ENCODE measurements around the gene CPNE4.

Gene CPNE4

DNA sequence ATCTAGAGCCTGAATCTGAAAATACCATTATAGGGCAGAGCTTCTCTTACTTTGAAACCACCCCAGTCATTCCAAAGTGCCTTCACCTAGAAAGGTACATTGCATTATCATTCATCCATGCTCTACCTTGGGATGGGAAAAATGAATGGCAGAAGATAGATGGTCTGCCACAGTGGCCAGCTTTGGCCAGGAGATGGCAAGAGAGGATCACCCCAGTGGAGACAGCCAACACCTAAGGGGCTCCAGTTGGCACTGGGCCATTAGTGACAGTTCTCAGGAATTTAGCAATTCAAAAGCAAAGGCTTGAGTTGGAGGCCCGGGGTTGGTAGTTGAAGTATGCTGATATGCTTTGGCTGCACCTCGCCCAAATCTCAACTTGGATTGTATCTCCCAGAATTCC, 278.4 kb downstream of the CPNE4 start:
- FAIRE-seq: no peak
- TF ChIP-seq POLR2A (IDR thresholded peaks at IDR 0.05; ENCODE audit: low read depth, low read length): no peak
- no peak for DNase-seq (ENCODE audit: insufficient read length, low spot score)

GRCh38 chr3:131755380-131755779, 279.4 kb downstream of the CPNE4 start:
- TF ChIP-seq POLR2A (IDR thresholded peaks at IDR 0.05; ENCODE audit: low read depth, low read length): no peak
- FAIRE-seq (no peak), DNase-seq (ENCODE audit: insufficient read length, low spot score) (no peak)

GRCh38 chr3:131750256-131750655, 284.6 kb downstream of the CPNE4 start:
- no peak for TF ChIP-seq POLR2A (IDR thresholded peaks at IDR 0.05; ENCODE audit: low read depth, low read length)
- FAIRE-seq (no peak), DNase-seq (ENCODE audit: insufficient read length, low spot score) (no peak)

DNA sequence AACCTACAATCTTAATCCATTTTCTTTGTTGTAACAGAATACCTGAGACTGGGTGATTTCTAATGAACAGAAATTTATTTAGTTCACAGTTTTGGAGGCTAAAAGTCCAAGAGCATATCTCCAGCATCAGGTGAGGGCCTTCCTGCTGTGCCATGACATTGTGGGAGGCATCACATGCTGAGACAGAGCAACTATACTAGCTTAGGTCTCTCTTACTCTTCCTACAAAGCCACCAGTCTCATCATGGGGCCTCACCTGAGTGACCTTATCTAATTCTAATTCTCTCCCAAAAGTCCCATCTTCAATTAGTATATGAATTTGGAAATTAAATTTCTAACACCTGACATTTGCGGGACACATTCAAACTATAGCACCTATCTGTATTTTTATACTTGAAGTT, 285.0 kb downstream of the CPNE4 start:
- TF ChIP-seq POLR2A (IDR thresholded peaks at IDR 0.05; ENCODE audit: low read depth, low read length): no peak
- no peak for DNase-seq (ENCODE audit: insufficient read length, low spot score)
- no peak for FAIRE-seq

DNA sequence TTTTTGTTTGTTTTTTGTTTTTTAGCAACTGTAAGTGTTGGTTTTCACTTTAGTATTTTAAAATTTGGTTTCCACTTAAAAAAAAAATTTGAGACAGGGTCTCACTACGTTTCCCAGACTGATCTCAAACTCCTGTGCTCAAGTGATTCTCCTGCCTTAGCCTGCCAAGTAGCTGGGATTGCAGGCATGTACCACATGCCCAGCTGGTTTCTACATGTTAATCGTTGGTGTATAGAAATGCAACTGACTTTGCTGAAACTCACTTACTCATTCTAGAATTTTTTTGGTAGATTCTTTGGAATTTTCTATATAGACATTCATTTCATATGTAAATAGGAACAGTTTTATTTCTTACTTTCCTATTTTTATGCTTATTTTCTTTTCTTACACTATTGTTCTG, 287.3 kb downstream of the CPNE4 start:
- FAIRE-seq: no peak
- no peak for TF ChIP-seq POLR2A (IDR thresholded peaks at IDR 0.05; ENCODE audit: low read depth, low read length)
- DNase-seq (ENCODE audit: insufficient read length, low spot score): no peak

DNA sequence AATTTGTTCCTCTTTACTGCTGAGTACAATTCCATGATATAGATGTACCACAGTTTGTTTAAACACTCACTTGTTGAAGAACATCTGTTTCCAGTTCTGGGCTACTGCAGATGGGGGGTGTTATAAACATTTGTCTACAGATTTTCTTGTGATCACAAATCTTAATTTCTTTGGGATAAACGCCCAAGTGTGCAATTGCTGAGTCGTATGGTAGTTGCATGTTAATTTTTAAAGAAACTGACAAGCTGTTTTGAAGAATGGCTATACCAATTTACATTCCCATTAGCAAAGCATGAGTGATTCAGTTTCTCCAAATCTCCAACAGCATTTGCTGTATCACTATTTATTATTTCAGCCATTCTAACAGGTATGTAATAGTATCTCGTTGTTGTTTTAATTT, 290.0 kb downstream of the CPNE4 start:
- DNase-seq (ENCODE audit: insufficient read length, low spot score) (no peak), FAIRE-seq (no peak)
- TF ChIP-seq POLR2A (IDR thresholded peaks at IDR 0.05; ENCODE audit: low read depth, low read length): no peak

DNA sequence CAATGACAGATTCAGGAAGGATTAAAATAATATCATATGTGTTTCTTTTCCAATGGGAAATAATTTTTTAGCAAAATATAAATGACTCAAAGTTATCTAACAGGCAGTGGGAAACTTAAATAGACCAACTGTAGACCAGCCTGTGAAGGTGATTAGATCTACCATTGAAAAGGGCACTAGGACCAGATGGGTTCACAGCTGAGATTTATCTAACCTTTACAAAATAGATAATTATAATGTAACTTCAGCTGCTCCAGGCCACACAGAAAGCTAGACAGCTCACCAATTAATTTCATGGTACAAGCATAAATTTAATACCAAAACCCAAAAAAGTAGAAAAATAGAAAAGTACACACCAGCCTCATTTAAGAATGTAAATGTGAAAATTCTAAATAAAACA, 291.7 kb downstream of the CPNE4 start:
- no peak for DNase-seq (ENCODE audit: insufficient read length, low spot score)
- TF ChIP-seq POLR2A (IDR thresholded peaks at IDR 0.05; ENCODE audit: low read depth, low read length): no peak
- no peak for FAIRE-seq

DNA sequence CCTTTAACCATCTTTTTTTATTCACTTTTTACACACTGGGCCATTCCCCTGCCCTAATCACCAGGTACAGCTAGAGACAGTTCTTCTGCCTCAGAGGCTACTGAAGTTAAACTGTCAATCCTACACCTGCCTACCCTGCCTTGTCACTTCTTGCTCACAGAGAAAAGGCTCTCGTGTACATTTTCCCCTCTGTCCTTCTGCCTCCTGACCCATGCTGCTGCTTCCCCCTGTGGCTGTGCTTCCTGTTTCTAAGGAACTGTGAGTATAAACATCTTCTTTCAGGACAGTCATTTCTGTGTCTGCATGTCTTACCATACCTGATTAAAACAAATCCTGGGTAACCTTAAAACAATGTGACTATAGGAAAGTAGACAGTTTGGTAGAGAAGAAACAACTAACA, 295.6 kb downstream of the CPNE4 start:
- TF ChIP-seq POLR2A (IDR thresholded peaks at IDR 0.05; ENCODE audit: low read depth, low read length): no peak
- no peak for DNase-seq (ENCODE audit: insufficient read length, low spot score)
- no peak for FAIRE-seq

- FAIRE-seq (no peak), DNase-seq (ENCODE audit: insufficient read length, low spot score) (no peak)
- TF ChIP-seq POLR2A (IDR thresholded peaks at IDR 0.05; ENCODE audit: low read depth, low read length): no peak
Measured at GRCh38 chr3:131738095-131738494, 296.7 kb downstream of the CPNE4 start.

DNA sequence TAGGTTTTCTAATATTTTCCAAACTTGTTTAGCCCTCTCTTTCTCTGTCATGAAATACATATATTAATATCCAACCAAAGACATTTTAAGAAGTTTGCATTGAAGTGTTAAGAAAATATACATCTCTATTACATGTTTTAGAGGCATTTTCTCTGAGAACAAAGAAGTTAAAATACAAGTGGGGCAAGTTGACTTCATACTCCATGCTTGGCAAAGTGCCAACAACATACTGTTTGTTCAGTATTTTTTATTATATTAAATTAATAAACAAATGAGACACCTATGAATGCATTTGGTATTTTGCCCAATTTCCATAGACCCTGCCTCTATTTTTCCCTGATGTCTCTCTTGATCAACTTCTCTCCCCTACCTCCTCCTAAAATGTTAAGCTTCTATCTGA, 299.3 kb downstream of the CPNE4 start:
- FAIRE-seq: no peak

GRCh38 chr3:131735116-131735515, 299.7 kb downstream of the CPNE4 start:
- no peak for DNase-seq (ENCODE audit: insufficient read length, low spot score)
- FAIRE-seq: no peak
- no peak for TF ChIP-seq POLR2A (IDR thresholded peaks at IDR 0.05; ENCODE audit: low read depth, low read length)

More for the DNA sequence above, 299.3 kb downstream of the CPNE4 start:
- TF ChIP-seq POLR2A (IDR thresholded peaks at IDR 0.05; ENCODE audit: low read depth, low read length): no peak
- no peak for DNase-seq (ENCODE audit: insufficient read length, low spot score)

GRCh38 chr3:131733086-131733841, 301.6 kb downstream of the CPNE4 start:
- TF ChIP-seq POLR2A (IDR thresholded peaks at IDR 0.05; ENCODE audit: low read depth, low read length): no peak
- FAIRE-seq (no peak), DNase-seq (ENCODE audit: insufficient read length, low spot score) (no peak)

GRCh38 chr3:131731709-131732108, 303.1 kb downstream of the CPNE4 start:
- DNase-seq (ENCODE audit: insufficient read length, low spot score): no peak
- no peak for TF ChIP-seq POLR2A (IDR thresholded peaks at IDR 0.05; ENCODE audit: low read depth, low read length)
- no peak for FAIRE-seq

- no peak for TF ChIP-seq POLR2A (IDR thresholded peaks at IDR 0.05; ENCODE audit: low read depth, low read length)
- FAIRE-seq (no peak), DNase-seq (ENCODE audit: insufficient read length, low spot score) (no peak)
Measured at GRCh38 chr3:131730581-131730980, 304.2 kb downstream of the CPNE4 start.

GRCh38 chr3:131729643-131730017, 305.2 kb downstream of the CPNE4 start:
- DNase-seq (ENCODE audit: insufficient read length, low spot score): no peak
- FAIRE-seq: no peak

More at GRCh38 chr3:131729643-131730017, 305.2 kb downstream of the CPNE4 start:
- TF ChIP-seq POLR2A (IDR thresholded peaks at IDR 0.05; ENCODE audit: low read depth, low read length): no peak

All from H54 (cell line).